ENCODE results near the gene ITPRID2.

The ITPRID2 gene

GRCh38 chr2:181911830-181912229, 20.3 kb downstream of the ITPRID2 start:
- no peak overlapping the region for H3K4me3 ChIP-seq (ENCODE audit: low read length)
- TF ChIP-seq CTCF (conservative IDR thresholded peaks at IDR 0.05; ENCODE audit: low read depth, low read length) = no peak
- no peak for DNase-seq (ENCODE audit: low read depth)

GRCh38 chr2:181915102-181915501, 23.6 kb downstream of the ITPRID2 start:
- H3K4me3 ChIP-seq (ENCODE audit: low read length) = no peak overlapping the region
- no peak for TF ChIP-seq CTCF (conservative IDR thresholded peaks at IDR 0.05; ENCODE audit: low read depth, low read length)
- DNase-seq (ENCODE audit: low read depth) = no peak

DNA sequence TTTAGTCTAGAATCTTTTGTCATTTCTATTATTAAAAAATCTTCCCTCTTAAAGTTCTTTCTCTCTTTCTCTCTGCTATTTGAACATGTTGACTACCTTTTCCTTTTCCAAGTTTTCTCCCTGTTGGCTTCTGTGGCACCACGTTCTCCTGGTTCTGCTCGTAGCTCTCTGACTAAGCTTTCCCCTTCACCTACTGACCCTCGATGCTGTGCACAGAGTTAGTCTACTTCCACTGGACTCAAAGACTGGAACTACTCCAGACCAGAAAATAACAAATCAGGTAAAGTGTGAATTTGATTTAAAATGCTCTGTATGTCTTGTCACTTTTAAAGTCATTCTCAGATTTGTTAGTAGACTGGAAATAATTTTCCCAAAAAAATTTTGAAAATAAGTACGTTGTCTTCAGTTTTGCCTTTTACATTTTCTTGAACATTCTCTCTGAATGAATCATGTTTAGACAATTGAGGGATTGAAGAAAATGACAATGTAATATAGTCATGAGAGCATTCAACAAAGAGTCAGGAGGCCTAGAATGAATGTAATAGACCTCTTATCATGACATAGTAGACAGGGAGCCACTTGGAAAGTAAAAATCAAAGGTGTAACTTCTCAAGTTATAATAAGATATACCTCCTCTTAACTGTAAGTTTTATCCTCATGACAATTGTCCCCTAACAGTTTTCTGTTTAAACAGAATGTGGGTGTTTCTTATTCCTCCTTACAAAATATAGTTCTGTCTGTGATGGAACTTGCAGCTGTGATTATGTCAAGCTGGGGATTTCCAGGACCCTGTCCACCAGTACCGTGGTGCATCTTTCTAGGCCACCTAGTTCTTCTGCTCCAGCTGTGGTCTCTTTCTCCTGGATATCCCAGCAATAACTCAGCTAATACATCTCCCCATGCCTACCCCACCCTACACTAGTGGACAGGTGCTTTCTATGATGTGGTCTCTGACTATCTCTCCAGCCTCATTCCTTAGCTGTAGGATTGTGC, 25.5 kb downstream of the ITPRID2 start:
- DNase-seq (ENCODE audit: low read depth) = no peak
- TF ChIP-seq CTCF (conservative IDR thresholded peaks at IDR 0.05; ENCODE audit: low read depth, low read length) = no peak
- H3K4me3 ChIP-seq (ENCODE audit: low read length) = no peak overlapping the region

GRCh38 chr2:181918188-181918587, 26.7 kb downstream of the ITPRID2 start:
- DNase-seq (ENCODE audit: low read depth) = no peak
- TF ChIP-seq CTCF (conservative IDR thresholded peaks at IDR 0.05; ENCODE audit: low read depth, low read length) = no peak
- no peak overlapping the region for H3K4me3 ChIP-seq (ENCODE audit: low read length)

- no peak for TF ChIP-seq CTCF (conservative IDR thresholded peaks at IDR 0.05; ENCODE audit: low read depth, low read length)
- H3K4me3 ChIP-seq (ENCODE audit: low read length) = no peak overlapping the region
- no peak for DNase-seq (ENCODE audit: low read depth)
Measured at GRCh38 chr2:181923121-181923520, 31.6 kb downstream of the ITPRID2 start.

- DNase-seq (ENCODE audit: low read depth) = peak; percentile 72
- no peak overlapping the region for H3K4me3 ChIP-seq (ENCODE audit: low read length)
- TF ChIP-seq CTCF (conservative IDR thresholded peaks at IDR 0.05; ENCODE audit: low read depth, low read length) = no peak
Measured at GRCh38 chr2:181924336-181924735, 32.8 kb downstream of the ITPRID2 start.

DNA sequence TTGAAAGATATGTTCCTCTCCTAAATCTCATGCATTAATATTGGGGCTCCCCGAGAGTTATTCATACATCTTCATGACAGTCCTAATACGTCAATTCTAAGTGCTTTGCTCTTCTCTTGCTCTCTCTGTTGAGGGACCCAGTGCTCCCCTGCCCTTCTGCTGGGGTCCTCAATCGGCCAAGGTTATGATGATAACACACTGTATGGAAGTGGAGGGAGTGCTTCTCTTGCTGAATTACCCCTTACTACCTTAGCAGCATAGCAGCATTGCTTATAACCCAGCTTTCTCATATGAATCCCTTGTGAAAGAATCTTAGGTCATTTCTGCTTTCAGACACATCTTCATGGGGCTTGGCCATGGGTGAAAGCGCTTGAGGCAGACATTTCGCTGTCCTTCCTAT, 43.2 kb downstream of the ITPRID2 start:
- TF ChIP-seq CTCF (conservative IDR thresholded peaks at IDR 0.05; ENCODE audit: low read depth, low read length) = no peak
- H3K4me3 ChIP-seq (ENCODE audit: low read length) = no peak overlapping the region
- no peak for DNase-seq (ENCODE audit: low read depth)

Measured in retinal pigment epithelial cell (primary cell).